GM19328 (cell line): Measurements from ENCODE around the gene KLRF1.
"Not testable (repeated sequence)": the region's sequence is repeated elsewhere in the genome, so short reads cannot be mapped to it uniquely, and the experiment has no call there.

Experiments used
- ATAC-seq: cut with Tn5 transposase; IDR thresholded peaks from one replicate; pipeline ENCODE4 v1.9.1; 2021; ENCODE audit warnings: mild to moderate bottlenecking, moderate library complexity; ENCODE audit not compliant: unreplicated experiment

The KLRF1 gene

DNA sequence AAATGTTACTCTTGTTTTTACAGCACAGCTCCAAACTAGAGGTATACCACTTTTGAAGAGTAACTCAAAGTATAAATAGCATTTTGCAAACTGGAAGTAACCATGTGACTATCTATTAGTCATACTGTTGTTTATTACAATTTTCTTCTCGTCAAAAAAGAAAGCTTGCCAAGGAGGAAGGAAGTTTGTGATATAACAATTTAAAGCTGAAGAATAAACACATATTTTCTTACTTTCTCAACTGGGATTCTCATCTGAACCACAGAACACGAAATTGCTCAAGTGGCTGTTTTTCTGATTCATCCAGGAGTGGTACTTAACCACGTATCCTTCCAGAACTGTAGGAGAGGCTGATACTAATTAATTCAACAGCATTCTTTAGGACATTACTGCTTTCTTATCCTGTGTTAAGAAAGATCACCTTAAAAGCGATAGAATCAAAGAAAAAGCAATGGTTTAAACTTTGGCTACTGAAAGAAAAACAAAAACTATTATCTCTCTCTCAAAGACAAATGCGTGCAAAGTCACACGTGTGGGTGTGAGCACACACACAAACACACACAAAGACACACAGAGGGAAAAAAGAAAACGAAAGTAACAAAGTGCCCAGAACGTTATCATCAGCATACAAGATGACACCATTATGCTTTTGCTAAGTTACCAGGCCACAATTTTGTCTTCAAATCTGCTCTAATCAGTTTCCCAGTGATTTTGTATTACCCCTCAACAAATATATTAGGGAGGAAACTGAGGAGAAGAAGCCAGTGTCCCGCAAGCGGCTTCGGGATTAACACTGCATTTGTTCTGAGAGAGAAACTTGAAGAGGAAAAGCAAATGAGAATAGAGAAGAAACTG is 42.3 kb downstream of the KLRF1 start, which contains the start of gene CLEC2B:
CLEC2B (minus strand) TSS at position 48 of the 855 bp plus-strand sequence.
- ATAC-seq, result no peak

DNA sequence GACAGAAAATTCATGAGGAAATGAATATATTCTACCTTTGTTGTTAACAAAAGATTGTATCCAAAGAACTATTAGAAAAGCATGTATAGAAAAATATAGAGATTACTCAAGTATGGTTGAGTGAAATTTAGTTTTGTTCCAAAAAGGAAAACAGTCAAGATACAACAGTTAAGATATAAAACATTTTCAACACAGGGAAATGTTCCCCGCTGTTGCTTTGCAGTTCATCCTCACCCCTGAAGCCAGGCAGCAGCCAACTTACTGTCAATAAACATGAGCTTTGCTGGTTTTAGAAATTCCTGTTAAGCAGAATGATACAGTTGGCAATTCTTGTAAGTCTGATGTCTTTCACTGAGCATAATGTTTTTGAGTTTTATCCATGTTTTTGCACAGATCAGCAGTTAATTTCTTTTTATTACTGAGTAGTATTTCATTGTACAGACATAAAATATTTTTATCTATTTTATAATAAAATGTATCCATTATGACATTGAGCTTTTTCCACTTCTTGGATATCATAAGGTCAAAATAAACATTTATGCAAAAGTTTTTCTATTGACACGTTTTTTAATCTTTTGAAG is 43.1 kb downstream of the KLRF1 start:
- ATAC-seq, result no peak

DNA sequence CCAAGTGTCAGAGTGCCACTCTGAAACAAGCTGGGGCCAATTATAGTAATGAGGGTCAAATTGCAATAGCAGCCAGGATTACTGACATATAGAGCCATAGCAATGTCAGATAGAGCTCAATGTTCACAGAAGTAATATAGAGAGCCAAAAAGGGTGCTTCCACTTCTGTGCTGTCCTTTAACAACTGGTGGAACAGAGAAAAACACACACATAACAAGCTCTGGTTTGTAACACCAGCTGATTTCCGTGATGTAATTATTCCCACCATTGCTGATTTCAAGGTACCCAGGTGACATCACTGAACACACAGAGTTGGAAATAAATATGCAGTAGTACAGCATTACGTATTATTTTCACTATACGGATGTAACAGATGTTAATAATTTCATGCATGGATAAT is 44.9 kb downstream of the KLRF1 start:
- no peak for ATAC-seq

DNA sequence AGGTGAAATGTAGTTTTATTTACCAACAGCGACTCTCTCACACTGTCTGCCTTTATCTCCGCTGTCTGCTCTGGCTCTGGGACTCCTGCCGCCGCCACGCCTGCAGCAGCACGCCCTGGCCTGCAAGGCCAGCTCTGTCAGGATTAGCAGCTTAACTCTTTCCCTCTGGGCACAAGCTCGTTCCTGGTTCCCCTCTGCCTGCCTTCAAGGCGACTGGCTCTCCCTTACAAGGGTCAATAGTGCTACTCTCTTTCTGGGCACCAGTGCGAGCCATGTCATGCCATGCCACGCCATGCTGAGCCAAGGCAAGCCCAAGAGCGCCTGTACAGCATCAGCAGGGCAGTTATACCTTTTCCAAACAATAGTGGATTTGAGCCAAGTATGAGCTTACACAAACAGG is 45.5 kb downstream of the KLRF1 start:
- ATAC-seq, result no peak

DNA sequence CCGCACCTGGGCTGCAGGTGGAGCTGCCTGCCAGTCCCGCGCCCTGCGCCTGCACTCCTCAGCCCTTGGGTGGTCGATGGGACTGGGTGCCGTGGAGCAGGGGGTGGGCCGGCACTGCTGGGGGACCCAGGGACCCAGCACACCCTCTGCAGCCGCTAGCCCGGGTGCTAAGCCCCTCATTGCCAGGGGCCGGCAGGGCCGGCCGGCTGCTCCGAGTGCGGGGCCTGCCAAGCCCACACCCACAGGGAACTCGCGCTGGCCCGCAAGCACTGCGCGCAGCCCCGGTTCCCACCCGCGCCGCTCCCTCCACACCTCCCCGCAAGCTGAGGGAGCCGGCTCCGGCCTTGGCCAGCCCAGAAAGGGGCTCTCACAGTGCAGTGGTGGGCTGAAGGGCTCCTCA is 48.8 kb downstream of the KLRF1 start:
- ATAC-seq, result not testable (repeated sequence)

DNA sequence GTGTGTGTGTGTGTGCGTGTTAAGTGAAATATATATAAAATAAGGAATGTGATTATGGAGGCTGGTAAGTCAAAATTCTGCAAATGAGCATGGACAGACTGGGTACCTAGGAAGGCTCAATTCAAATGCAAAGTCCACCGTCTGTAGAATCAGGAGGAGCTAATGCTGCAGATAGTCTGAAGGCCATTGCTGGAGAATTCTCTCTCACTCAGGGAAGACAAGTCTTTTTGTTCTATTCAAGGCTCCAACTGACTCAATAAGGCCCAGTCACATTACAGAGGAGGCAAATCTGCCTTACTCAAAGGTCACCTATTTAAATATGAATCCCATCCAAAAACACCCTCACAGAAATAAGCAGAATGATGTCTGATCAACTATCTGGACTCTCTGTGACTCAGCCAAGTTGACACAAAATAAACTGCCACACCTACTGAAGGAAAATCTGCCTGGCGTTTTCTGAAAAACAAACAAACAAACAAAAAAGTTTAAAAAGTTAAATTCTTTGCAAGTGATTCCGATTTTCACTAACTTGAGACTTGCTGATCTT is 53.3 kb downstream of the KLRF1 start:
- no peak for ATAC-seq

DNA sequence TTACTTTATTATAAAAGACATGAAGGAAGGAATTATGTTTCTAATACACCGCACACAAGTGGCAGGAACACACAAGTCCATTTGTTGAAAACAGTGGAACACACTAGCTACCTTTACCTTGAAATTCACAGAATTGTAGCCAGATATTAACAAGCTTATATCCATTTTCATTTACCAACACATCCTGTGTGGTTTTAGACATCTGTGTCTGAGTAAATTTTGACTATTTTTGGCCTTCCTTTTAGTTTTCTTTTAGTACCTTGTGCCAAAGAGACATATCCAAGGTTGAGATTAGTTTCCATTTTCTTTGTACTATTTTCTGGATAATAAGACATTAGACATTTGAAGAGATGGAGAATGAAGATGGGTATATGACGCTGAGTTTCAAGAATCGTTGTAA is 54.0 kb downstream of the KLRF1 start, which contains the start of gene KLRF2:
KLRF2 (plus strand) TSS at position 244 of the 400 bp plus-strand sequence; CDS start at position 351, 107 bp downstream.
- ATAC-seq, result no peak

DNA sequence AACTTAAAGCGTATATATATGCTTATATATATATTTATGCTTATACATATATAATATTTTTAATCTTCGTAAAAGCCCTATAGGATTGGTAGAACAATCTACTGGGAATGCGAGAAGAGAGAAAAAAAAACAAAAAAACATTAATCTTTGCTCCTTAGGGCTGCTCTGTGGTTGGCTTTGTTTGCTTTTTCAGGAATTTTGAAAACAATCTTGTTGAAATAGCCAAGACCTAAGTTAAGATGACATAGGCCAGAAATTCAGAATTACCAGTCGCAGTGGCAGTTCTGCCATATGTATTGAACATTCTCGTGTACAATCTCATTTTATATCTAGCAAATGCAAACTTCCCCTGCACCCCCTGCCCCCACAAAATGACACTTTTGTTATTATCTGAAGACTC is 54.7 kb downstream of the KLRF1 start:
- no peak for ATAC-seq

DNA sequence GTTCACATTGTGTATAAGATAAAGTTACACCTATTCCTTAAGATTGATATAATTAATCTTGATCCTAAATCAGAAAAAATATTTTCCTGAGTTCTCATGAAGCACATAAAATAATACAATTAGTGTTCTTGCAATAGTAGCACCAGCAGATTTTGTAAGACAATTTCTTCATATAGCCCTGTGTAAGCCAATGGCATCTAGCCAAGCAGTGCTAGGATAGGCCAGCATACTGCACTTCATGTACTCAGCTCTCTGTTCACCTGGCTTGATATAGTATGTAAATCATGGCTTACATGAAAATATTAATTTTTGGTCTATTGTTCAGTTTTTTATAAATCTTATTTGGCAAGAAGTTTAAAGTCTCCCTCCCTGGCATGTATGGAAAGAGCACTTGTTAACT is 55.9 kb downstream of the KLRF1 start:
- ATAC-seq, result no peak

DNA sequence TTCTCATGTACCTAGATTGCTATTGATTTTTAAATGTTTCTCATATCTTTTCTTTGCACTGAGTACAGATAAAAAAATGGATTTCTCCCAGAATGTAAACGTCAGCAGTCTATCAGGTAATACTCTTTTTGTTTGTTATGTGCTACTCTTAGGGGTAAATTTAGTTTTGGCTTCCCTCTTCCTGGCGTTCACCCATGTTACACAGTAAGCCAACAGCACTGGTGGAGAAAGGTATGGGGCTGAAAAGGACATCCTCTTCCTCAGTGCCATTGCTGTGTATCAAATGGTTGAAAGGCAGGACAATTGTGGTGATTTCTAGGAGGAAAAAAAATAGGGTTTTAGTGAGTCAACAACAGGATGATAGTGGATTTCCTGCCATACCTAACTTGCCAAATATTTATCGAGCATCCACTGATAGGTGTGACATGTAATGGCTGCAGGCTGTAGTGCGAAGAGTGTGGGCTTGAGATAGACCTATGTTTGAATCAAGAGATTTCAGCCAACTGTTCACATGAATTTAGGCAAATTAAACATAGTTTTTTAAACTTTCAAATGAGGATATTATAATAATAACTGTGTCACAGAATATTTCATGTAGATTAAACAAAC is 61.5 kb downstream of the KLRF1 start:
- ATAC-seq, result no peak
